GM10847 (cell line): ENCODE measurements around the gene TMEM236.

Source experiments
- POLR2A ChIP-seq: IDR thresholded peaks from 2 replicates; pipeline ENCODE4 v1.6.1; 2011; ENCODE audit not compliant: insufficient read length; ENCODE audit errors: extremely low read depth

The TMEM236 gene

DNA sequence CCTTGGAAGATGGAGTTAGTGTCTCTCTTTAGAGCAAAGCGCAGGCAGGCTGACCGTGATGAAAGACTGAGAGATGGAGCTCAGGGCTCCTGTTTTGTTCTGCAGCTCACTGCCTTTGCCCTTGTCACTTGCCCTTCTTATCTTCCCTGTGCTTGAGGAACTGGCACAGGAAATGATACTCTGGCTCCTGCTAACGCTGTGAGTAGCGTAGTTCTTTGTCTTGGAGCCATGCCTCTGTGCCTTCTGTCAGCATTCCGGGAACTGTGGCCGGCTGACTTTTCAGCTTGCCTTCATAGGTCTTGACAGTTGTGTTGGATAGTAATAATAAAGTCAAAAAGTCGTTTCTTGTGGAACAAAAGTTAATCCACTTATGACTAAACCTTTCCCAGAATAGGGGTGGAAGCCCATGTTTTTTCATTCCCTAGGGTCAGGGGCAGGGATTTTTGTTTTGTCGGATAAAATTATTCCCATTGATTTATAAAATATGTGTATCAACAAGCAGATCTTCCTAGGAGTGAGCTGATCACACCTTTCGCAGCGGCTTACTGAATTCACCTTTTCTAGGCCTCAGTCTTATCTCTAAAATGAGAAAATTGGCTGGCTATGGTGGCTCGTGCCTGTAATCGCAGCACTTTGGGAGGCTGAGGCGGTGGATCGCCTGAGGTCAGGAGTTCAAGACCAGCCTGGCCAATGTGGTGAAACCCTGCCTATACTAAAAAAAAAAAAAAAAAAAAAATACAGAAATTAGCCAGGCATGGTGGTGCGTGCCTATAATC lies 16.6 kb upstream of the TMEM236 start:
- no peak for TF ChIP-seq POLR2A

- no peak for TF ChIP-seq POLR2A
These were observed 15.8 kb upstream of the TMEM236 start for GRCh38 chr10:17736223-17736622.

DNA sequence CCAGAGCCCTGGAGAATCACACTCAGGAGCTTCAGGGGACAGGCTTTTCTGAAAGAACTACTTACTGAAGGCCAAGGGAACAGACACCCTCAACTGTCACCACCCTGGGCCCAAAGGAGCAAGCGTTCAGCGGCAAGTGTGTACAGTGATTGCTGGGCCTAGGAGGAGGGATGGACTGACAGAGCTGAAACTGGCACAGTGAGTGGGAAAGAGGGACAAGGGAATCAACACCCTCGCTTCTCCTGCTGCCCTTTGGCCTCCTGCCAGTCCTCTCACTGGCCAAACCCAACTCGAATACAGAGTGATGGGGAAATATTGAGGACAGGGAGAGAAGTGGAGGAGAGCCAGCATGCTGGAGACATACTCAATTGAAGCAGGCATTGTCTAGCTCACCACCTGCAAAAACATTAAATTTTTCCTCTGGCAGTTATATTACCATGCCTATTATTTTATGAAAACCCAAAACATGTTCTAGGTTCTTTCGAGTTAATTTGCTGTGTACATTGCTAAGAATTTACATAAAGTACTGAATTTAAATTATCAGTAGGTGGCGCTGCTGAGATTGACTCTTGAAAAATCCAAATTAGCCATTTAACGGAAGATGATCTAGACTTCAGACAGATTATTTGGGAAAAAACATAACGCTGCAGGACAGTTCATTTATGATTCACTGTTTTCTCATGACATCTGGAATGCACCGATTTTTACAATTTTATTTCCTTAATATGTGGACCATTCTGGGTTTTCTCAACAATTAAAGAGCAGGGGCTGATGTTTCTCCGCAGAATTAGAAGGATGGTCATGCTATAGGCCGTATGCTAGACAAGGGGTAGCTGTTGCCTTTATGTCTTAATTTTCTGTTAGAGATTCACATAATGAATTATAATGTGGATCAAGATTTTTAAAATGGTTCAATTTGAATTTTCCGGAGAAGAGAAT lies 14.7 kb upstream of the TMEM236 start:
- no peak for TF ChIP-seq POLR2A

DNA sequence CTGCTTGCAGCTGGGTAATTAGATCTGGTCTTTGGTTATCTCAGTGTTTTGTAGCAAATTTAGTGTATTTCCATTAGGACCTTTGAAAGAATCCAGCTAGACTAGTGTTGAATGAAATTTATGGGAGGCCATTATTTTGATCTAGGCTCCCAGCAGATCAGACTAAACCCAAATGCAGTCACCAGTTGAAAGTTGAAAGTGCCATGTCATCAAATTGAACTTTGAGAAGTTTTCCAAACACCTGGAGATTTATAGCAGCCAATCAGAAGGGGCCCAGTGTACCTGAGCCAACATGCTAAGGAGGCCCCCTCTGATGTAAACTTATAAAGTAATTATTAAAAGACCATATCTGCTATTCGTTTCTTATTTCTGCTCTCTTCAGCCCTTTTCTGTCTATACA lies 11.3 kb upstream of the TMEM236 start:
- no peak for TF ChIP-seq POLR2A

DNA sequence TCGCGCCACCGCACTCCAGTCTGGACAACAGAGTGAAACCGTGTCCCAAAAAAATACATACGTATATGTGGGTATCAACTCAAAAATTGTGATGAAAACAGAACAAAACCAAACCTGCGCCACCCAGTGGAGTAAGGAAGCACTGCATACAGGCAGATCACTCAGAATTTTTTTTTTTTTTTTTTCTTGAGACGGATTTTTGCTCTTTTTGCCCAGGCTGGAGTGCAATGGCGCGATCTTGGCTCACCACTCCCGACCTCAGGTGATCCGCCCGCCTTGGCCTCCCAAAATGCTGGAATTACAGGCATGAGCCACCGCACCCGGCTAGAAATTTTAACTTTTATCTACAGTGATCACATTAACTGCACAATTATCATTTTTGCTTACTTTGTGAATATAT lies 9.1 kb upstream of the TMEM236 start:
- TF ChIP-seq POLR2A = no peak

DNA sequence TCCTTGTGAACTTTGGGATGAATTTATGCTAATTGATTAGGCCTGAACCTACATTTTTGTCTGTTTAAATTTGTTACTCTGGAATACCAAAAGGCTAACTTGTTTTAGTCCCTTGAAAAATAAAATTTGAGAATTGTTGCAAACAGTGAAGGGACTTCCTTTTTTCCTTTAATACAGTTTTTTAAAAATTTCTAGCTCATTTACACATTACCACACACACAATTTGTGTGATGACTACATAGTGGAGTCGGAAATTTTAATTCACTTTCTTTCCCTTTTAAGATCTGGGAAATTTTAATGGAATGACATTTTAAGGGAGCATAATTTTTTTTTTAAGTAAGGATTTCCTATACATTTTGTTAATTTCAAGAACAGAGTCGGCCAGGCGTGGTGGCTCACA lies 8.6 kb upstream of the TMEM236 start:
- no peak for TF ChIP-seq POLR2A

DNA sequence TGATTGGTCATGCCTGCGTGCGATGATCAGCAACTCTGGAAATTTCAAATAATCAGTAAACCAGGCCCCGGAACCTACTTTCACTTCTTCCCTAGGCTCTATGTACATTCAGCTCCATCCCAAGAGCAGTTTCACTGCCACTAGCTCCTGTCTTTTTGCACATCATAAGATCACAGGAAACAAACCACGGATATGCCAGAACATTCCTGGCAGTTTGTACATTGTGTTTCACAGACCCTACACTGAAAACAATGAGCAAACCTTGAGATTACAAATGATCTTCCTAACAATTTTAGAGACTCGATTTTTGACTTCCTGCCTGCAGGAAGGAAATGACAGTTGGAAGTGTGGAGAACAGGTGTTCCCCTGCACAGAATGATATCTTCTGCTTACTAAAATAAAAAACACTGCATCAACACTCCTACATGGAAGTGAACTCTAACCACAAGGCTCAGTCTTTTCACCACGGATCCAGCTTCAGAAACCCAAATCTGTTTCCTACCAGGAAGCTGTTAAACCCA lies 7.6 kb upstream of the TMEM236 start:
- TF ChIP-seq POLR2A = no peak

DNA sequence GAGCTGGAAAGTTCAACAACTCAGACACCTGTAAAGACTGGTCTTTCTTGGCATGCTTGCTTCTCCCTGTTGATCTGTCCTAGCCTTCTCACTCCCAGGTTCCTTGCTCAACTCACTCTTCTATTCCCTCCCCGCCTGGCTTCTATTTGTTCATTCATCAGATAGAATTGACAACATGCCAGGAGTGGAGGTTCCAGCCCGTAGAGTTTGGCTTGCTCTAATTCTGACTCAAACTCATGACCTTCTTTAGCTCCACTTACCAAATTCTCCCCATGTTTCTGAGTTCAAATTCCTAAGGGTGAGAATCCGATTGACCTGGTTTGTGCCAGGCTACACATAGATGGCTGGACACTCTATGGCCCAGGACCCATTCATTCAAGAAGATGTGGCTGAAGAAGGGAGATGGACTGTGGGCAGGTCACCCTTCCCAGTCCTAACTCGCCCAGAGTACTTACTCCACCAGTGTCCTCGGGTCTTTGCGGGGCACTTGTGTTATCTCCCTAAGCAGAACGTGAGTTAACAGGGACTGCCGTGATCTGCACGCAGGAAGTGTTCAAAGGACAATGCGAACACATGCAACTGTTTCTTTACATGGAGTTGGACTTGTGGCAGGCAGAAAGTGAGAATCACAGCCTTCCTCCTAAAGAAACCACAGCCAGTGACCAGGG lies 4.0 kb upstream of the TMEM236 start:
- TF ChIP-seq POLR2A = no peak

GRCh38 chr10:17749890-17750289 lies 2.1 kb upstream of the TMEM236 start:
- TF ChIP-seq POLR2A = no peak

DNA sequence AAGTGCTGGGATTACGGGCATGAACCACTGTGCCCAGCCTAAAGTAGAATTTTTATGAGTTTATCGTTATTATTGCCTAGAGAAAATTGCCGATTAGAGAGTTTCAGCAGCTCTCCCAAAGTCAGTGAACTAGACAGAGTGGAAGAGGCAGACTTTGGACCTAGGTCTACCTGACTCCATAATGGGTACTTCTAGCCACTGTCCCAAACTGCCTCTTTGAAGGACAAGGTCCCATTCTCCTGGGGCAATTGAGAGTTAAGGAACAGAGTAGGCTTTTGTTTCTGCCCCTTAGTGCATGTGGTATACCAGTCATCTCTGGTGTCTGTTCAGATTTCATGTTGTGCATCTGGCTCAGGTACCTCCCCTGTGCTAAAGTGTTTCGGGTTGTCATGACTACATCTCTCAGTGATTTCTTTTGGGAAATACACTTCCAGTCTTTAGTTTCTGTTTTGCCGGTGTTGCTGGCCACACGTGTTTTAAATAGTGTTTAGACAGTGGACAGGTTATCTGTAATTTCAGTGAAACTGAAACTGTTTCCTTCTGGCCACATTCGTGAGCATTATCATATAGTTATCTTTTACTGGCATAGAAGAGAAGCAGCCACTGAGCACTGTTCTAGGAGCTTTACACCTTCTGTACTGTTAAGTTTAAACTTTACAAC lies 4.7 kb downstream of the TMEM236 start:
- TF ChIP-seq POLR2A = no peak

DNA sequence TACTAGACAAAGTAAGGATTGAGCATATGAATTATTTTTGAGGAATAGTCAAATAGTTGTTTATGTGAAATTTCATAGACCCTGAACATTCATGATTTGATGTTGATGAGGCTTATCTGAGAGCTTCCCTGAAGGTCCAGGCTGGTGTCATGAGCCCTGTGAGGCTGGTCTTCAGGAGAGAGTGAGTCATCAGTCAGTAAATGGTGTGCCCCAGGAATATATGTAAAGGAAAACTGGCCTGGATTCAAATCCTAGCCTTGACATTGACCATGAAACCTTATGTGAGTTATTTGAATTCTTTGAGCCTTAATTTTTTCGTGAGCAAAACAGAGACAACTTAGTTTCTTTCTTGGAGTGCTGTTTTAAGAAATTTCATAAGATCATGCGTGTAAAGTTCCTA lies 6.2 kb downstream of the TMEM236 start:
- no peak for TF ChIP-seq POLR2A

GRCh38 chr10:17758896-17759295 lies 6.9 kb downstream of the TMEM236 start:
- TF ChIP-seq POLR2A = no peak

DNA sequence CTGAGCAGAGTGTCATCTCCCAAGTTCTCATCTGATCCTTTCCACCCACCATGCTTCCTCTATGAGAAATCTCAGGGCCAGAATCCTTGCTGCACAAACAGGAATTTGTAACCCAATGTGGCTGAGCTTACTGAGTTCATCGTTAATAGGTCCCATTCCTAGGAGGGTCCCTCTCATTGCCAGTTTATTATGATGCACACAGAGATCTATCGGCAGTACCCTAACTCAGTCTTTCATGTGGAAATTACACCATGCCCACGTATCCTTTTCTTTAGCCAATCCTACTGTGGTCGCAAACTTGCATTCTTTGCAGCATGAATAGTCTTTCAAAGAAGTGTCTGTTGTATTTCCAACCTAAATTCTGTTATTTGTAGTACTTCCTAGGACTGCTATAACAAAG lies 12.1 kb downstream of the TMEM236 start:
- TF ChIP-seq POLR2A = no peak

- no peak for TF ChIP-seq POLR2A
These were observed 13.6 kb downstream of the TMEM236 start for GRCh38 chr10:17765602-17766001.

DNA sequence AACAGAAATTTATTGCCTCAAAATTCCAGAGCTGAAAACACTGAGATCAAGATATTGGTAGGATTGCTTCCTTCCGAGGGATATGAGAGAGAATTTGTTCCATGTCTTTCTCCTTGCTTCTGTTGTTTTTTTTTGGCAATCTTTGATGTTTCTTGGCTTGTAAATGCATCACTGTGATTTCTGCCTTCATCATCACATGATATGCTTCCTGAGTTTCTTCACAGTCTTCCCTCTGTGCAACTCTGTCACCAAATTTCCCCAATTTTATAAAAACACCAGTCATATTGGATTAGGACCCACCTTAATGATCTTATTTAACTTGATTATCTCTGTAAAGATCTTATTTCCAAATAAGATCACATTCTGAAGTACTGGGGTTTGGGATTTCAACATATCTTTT lies 14.7 kb downstream of the TMEM236 start:
- no peak for TF ChIP-seq POLR2A

GRCh38 chr10:17768496-17768895 lies 16.5 kb downstream of the TMEM236 start:
- no peak for TF ChIP-seq POLR2A

DNA sequence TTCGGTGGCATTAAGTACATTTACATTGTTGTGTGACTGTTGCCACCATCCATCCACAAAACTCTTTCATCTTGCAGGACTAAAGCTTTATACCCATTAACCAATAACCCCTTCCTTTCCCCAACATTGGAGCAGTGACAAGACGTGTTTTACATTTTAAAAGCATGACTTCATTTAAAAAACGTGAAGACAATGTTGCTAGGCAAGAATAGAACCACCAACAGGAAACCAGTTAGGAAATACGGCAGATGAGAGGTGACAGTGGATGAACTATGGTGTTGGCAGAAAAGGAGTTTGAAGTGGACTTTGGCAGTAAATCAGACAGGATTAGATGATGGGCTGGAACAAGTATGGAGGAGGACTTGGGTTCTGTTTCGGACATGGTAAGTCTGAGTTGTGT lies 17.0 kb downstream of the TMEM236 start:
- no peak for TF ChIP-seq POLR2A
